Fibroblast of mammary gland (primary cell): ENCODE measurements around the gene RELN.
A peak's percentile ranks its signal among the peaks of the same experiment; 100 is the strongest.

Experiments used
- DNase-seq: peaks from one replicate; pipeline ENCODE4 v3.0.0-alpha.2; 2010; ENCODE audit warnings: low read depth
- H3K4me3 ChIP-seq: 2 replicates; pipeline ENCODE4 v1.5.1; 2011; ENCODE audit warnings: low read depth, mild to moderate bottlenecking, low read length, moderate library complexity; ENCODE audit not compliant: control insufficient read depth
- TF ChIP-seq, protein P1 (sequence below): conservative IDR thresholded peaks from 2 replicates; pipeline ENCODE4 v1.5.1; 2011; ENCODE audit warnings: low read depth, low read length, inconsistent platforms; ENCODE audit not compliant: control insufficient read depth, insufficient read depth

RELN gene

DNA sequence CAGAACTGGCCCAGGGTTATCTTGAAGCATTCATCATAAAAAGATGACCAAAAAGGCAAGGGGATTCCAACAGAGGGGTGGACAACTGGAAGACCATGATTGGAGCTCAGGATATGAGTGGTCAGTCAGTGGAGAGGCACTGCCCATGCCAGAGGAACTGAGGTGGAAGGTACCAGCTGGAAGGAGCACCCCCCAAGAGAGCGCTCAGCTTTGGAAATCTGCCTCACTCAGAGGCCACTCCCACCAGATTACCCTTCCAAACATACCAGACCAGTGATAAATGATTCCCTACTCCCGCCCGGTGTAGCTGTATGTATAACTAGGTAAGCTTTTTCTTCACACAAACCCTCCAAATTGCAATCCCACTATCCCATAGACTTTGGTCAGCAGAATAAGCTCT is 286.5 kb downstream of the RELN start:
- H3K4me3 ChIP-seq: no peak overlapping the region
- TF ChIP-seq, protein P1, sequence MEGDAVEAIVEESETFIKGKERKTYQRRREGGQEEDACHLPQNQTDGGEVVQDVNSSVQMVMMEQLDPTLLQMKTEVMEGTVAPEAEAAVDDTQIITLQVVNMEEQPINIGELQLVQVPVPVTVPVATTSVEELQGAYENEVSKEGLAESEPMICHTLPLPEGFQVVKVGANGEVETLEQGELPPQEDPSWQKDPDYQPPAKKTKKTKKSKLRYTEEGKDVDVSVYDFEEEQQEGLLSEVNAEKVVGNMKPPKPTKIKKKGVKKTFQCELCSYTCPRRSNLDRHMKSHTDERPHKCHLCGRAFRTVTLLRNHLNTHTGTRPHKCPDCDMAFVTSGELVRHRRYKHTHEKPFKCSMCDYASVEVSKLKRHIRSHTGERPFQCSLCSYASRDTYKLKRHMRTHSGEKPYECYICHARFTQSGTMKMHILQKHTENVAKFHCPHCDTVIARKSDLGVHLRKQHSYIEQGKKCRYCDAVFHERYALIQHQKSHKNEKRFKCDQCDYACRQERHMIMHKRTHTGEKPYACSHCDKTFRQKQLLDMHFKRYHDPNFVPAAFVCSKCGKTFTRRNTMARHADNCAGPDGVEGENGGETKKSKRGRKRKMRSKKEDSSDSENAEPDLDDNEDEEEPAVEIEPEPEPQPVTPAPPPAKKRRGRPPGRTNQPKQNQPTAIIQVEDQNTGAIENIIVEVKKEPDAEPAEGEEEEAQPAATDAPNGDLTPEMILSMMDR: no peak
- DNase-seq: no peak

DNA sequence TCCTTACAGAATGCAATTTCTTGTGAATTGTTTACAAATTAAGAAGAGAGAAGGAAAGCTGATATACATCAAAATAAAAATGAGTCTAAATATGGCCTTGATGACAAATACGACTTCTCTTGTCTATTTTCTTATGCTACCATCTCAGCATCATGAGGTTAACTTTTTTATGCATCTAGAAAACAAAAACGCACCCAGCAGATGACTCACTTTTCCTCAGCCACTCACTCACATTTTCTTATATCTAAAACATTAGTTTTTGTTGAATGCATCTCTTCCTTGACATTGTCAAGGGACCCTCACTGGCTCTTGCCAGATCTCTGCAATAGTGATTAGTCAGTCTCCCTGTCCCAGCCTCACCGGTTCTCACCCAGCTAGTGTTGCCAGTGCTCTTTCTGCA is 287.0 kb downstream of the RELN start:
- no peak overlapping the region for H3K4me3 ChIP-seq
- TF ChIP-seq, protein P1: no peak
- DNase-seq: peak; percentile 39

DNA sequence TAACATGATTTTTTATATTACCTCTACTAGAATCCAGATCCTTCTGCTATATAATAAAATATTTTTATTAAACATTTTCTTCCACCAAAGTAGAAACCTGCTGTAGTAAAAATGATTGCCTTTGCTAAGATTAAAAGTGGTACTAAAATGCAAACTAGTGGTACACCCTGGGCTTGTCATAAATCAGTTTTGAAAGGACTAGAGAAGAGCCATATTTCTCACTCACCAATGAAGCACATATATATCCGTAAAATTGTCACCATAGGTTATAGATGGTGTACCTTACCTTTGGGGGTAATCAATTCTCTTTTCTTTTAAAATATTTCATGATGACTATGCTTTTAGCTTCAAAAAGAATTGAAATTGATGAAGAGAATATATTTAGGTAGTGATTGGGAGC is 290.4 kb downstream of the RELN start:
- DNase-seq: no peak
- H3K4me3 ChIP-seq: no peak overlapping the region
- TF ChIP-seq, protein P1: no peak

DNA sequence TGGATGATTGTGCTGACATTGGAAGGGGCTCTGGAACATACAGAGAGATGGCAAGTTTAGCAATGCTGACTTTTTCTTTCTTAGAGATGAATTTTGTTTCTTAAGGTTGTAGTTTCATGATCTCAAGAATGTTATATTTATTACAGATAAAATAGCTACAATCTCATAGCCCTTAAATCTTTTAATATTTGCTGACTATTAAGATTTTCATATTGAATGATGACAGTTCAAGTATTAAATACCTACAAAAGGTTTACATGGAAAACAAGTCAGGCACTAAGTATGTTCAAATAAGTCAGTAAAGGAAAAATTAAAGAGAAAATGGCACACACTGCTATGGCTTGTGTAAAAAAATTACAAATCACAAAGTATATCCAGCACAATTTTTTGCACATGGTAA is 291.4 kb downstream of the RELN start:
- no peak overlapping the region for H3K4me3 ChIP-seq
- TF ChIP-seq, protein P1: no peak
- no peak for DNase-seq

DNA sequence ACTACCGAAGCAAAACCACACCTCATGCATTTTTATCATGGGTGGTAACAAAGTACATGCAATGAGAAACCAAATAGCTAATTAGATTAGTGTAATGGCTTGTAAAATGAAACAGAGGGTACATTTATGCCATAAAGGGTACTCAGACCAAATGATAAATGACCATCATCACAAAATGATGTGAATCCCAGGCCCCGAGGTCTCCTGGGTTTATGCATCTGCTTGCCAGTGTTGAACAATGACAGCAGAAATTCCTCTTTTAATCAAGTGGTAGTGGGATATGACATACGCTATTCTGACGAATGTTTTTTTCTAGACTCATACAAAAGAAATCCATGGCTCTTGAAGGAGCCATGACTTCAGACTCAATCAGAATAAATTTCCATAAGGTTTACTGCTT is 293.9 kb downstream of the RELN start:
- DNase-seq: no peak
- TF ChIP-seq, protein P1: no peak
- no peak overlapping the region for H3K4me3 ChIP-seq

DNA sequence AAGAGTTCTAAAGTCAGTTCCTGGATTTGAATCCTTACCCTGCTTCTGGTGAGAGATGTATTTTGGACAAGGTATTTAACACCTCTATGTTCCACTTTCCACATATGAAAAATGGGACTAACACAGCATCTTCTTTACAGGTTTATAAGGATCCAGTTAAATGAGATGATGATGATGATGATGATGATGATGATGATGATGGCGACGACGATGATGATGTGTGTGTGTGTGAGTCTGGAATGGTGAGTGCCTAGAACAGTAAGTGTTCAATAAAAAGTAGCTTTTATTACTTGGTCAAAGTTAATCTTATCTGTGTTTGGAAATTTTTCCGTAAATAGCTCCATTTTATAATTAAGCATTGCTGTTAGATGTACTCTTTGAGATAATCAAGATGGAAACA is 295.2 kb downstream of the RELN start:
- DNase-seq: no peak
- no peak overlapping the region for H3K4me3 ChIP-seq
- TF ChIP-seq, protein P1: no peak

DNA sequence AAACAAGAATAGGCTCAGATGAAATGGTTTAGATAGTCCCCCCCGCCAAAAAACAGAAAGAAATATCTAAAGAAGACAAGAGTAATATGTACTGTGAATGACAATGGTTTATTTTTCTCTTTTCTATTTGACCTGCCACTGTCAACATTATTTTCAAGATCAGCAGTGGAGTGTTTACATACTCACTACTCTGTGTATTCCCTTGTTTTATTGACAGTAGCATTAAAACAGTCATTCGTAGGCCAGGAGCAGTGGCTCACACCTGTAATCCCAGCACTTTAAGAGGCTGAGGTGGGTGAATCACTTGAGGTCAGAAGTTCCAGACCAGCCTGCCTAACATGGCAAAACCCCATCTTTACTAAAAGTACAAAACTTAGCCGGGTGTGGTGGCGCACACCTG is 298.2 kb downstream of the RELN start:
- H3K4me3 ChIP-seq: no peak overlapping the region
- TF ChIP-seq, protein P1: no peak
- no peak for DNase-seq
